OCI-LY1 (cell line): ENCODE measurements around the gene VCL.

Experiments
- H2AFZ ChIP-seq: fragments of 200-600 bp; sonication (generic), shearing (Covaris generic); 2 replicates; pipeline ENCODE4 v1.6.0; 2014; ENCODE audit warnings: antibody characterized with exemption, mild to moderate bottlenecking, low read length
- H3F3A ChIP-seq: fragments of 200-600 bp; sonication (generic), shearing (Covaris generic); 2 replicates; pipeline ENCODE4 v1.6.0; 2014; ENCODE audit warnings: mild to moderate bottlenecking, antibody characterized with exemption, low read length, moderate library complexity; ENCODE audit not compliant: insufficient read depth
- H3K27ac ChIP-seq: fragments of 200-600 bp; sonication (generic); 2 replicates; pipeline ENCODE4 v1.5.1; 2014; ENCODE audit warnings: low read length, mixed run types, mild to moderate bottlenecking, low read depth; ENCODE audit not compliant: poor library complexity, severe bottlenecking
- H3K27me3 ChIP-seq: fragments of 200-600 bp; sonication (generic); 2 replicates; pipeline ENCODE4 v1.6.0; 2014; ENCODE audit warnings: antibody characterized with exemption, mild to moderate bottlenecking, low read length, moderate library complexity; ENCODE audit not compliant: insufficient read depth
- H3K36me3 ChIP-seq: fragments of 200-600 bp; sonication (generic); 2 replicates; pipeline ENCODE4 v1.6.1; 2014; ENCODE audit warnings: mild to moderate bottlenecking, antibody characterized with exemption, low read length, moderate library complexity, mixed read lengths; ENCODE audit not compliant: insufficient read depth
- H3K4me1 ChIP-seq: fragments of 200-600 bp; sonication (generic); 2 replicates; pipeline ENCODE4 v1.5.1; 2014; ENCODE audit warnings: mild to moderate bottlenecking, low read length, moderate library complexity; ENCODE audit not compliant: insufficient read depth, severe bottlenecking
- H3K4me2 ChIP-seq: fragments of 200-600 bp; sonication (generic), shearing (Covaris generic); 2 replicates; pipeline ENCODE4 v1.6.1; 2014; ENCODE audit warnings: low read length
- H3K4me3 ChIP-seq: fragments of 200-600 bp; sonication (generic); 2 replicates; pipeline ENCODE4 v1.5.1; 2014; ENCODE audit warnings: low read length, low read depth, mild to moderate bottlenecking, mixed read lengths; ENCODE audit not compliant: poor library complexity, severe bottlenecking
- H3K79me2 ChIP-seq: fragments of 200-600 bp; shearing (Covaris generic); 2 replicates; pipeline ENCODE4 v1.6.1; 2016; ENCODE audit warnings: mixed run types, low read length, mixed read lengths; ENCODE audit not compliant: insufficient read depth
- H3K9ac ChIP-seq: fragments of 200-600 bp; sonication (generic), shearing (Covaris generic); 2 replicates; pipeline ENCODE4 v1.6.1; 2014; ENCODE audit warnings: mild to moderate bottlenecking, low read length, mixed read lengths
- H3K9me2 ChIP-seq: fragments of 200-600 bp; sonication (generic), shearing (Covaris generic); 2 replicates; pipeline ENCODE4 v1.6.1; 2014; ENCODE audit warnings: low read depth, mild to moderate bottlenecking, low read length, mixed read lengths
- H3K9me3 ChIP-seq: fragments of 200-600 bp; shearing (Covaris generic); 2 replicates; pipeline ENCODE4 v1.6.1; 2014; ENCODE audit warnings: low read length, mixed read lengths
- H4K20me1 ChIP-seq: fragments of 200-600 bp; sonication (generic), shearing (Covaris generic); 2 replicates; pipeline ENCODE4 v1.6.0; 2016; ENCODE audit warnings: mild to moderate bottlenecking, low read length; ENCODE audit not compliant: insufficient read depth
- CTCF ChIP-seq: fragments of 200-600 bp; sonication (generic), shearing (Covaris generic); IDR thresholded peaks from 2 replicates; pipeline ENCODE4 v1.5.1; 2017; ENCODE audit warnings: mild to moderate bottlenecking, antibody characterized with exemption, low read length, moderate library complexity, mixed read lengths
- EZH2 ChIP-seq: fragments of 200-600 bp; sonication (generic), shearing (Covaris generic); IDR thresholded peaks from 2 replicates; pipeline ENCODE4 v1.8.0; 2017; ENCODE audit warnings: borderline replicate concordance, mixed run types, mild to moderate bottlenecking, antibody characterized with exemption, low read length, moderate library complexity, mixed read lengths

The VCL gene

GRCh38 chr10:74109452-74109851 is 111.5 kb downstream of the VCL start:
- TF ChIP-seq EZH2 (no peak), CTCF (no peak)
- Histone ChIP-seq H3K9ac (no peak overlapping the region), H3K4me3 (no peak overlapping the region), H3K9me2 (no peaks in the 10 kb centered on the region), H3K27ac (no peak overlapping the region), H3F3A (no peaks in the 10 kb centered on the region), H3K4me2 (no peak overlapping the region), H3K27me3 (no peaks in the 10 kb centered on the region), H3K9me3 (no peaks in the 10 kb centered on the region), H4K20me1 (no peaks in the 10 kb centered on the region), H3K79me2 (no peaks in the 10 kb centered on the region), H2AFZ (no peak overlapping the region), H3K4me1 (no peaks in the 10 kb centered on the region), H3K36me3 (peaks cover 46% of the 10 kb centered on the region)

GRCh38 chr10:74110120-74110519 is 112.2 kb downstream of the VCL start:
- no peak overlapping the region for H3K4me2 ChIP-seq
- no peaks in the 10 kb centered on the region for H3K4me1 ChIP-seq
- TF ChIP-seq EZH2 (no peak), CTCF (no peak)
- H4K20me1 ChIP-seq = no peaks in the 10 kb centered on the region
- peaks cover 51% of the 10 kb centered on the region for H3K36me3 ChIP-seq
- H3F3A ChIP-seq = no peaks in the 10 kb centered on the region
- H2AFZ ChIP-seq = no peak overlapping the region
- no peaks in the 10 kb centered on the region for H3K9me2 ChIP-seq
- H3K9me3 ChIP-seq = no peaks in the 10 kb centered on the region
- no peaks in the 10 kb centered on the region for H3K79me2 ChIP-seq
- no peak overlapping the region for H3K9ac ChIP-seq
- H3K27ac ChIP-seq = no peak overlapping the region
- H3K27me3 ChIP-seq = no peaks in the 10 kb centered on the region
- H3K4me3 ChIP-seq = no peak overlapping the region

GRCh38 chr10:74111799-74112198 is 113.9 kb downstream of the VCL start:
- H3K9ac ChIP-seq = no peak overlapping the region
- no peak overlapping the region for H3K27ac ChIP-seq
- H3K9me2 ChIP-seq = no peaks in the 10 kb centered on the region
- no peak overlapping the region for H2AFZ ChIP-seq
- H3K36me3 ChIP-seq = peaks cover 59% of the 10 kb centered on the region
- no peaks in the 10 kb centered on the region for H3K9me3 ChIP-seq
- H3K4me3 ChIP-seq = no peak overlapping the region
- TF ChIP-seq EZH2 = no peak
- no peak for TF ChIP-seq CTCF
- H3K4me2 ChIP-seq = no peak overlapping the region
- no peaks in the 10 kb centered on the region for H3F3A ChIP-seq
- no peaks in the 10 kb centered on the region for H3K27me3 ChIP-seq
- no peaks in the 10 kb centered on the region for H4K20me1 ChIP-seq
- no peaks in the 10 kb centered on the region for H3K4me1 ChIP-seq
- no peaks in the 10 kb centered on the region for H3K79me2 ChIP-seq
